GM18909 (cell line): ENCODE measurements around the gene IRF2.

Experiments
- ATAC-seq: cut with Tn5 transposase; IDR thresholded peaks from one replicate; pipeline ENCODE4 v1.9.1; 2021; ENCODE audit warnings: mild to moderate bottlenecking; ENCODE audit not compliant: unreplicated experiment, poor library complexity

The IRF2 gene

DNA sequence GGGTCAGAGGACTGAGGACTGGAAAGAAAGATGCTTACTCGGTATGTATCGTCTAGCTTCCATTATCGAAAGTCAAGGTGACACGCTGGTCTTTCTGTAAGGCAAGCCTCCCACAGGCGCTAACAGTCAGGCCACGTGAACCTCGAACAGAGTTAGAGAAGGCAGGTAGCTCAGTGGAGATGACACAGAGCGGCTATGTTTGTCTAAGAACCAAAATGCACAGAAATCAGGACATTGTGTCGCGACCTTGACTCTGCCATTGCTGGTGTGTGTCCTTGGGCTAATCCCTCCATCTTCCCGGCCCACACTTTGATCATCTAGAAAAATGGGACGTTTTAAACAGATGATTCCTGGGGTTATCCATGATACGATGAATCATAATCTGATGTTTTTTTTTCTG, 40.3 kb downstream of the IRF2 start:
- ATAC-seq, result no peak

DNA sequence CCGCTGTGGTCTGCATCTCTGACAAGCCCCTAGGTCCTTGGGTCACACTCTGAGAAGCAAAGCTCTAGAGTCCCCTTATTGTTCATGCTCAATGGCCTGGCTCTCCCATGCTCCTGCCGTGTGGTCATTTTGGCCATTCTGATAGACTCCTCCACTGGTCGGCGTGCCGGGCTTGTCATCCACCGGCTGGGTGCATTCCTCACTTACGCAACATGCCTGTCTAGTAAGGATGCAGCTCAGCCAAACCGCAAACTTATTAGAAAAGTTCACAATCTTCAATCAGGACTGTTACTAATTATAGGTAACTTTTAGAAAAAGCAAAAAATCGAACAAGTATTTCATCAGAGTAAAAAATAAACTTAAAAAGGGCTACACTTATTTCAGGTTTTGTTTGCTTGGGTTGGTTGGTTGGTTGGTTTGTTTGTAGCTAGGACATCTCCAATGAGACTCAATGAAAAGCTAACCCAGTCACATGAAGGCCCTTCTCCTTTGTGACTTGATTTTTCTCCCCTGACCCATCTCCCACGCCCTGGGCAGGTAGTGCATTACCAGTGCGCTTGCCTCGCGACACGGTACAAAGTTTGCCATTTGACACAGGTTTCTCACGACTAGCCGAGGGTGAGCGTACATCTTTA, 41.0 kb downstream of the IRF2 start:
- ATAC-seq, result no peak

DNA sequence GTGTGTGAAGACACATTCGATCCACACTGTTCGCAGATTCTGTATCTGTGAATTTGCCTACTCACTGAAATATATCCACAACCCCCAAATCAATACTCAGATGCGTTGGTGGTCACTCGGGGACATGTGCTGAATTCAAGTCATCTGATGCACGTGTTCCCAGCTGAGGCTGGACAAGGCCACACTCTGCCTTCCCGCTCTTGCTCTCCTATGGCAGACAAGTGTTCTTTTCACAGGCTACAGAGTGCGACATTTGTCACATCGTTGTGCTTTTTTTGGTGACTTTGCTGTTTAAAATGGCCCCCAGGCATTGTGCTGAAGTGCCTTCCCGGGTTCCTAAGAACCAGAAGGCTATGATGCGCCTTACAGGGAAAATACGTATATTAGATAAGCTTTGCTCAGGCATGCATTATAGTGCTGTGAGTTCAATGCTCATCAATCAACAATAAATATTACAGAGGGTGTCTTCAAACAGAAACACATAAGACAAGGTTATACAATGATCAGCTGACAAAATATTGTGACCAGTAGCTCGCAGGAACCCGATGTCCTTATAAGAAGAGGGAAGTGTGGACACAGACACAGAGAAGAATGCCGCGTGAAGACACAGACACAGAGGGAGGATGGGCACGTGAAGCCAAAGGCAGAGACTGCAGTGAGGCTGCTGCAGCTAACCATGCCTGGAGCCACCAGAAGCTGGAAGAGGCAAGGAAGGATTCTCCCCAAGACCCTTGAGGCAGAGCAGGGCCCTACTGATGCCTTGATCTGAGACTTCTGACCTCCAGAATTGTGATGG, 42.0 kb downstream of the IRF2 start:
- ATAC-seq, result no peak

DNA sequence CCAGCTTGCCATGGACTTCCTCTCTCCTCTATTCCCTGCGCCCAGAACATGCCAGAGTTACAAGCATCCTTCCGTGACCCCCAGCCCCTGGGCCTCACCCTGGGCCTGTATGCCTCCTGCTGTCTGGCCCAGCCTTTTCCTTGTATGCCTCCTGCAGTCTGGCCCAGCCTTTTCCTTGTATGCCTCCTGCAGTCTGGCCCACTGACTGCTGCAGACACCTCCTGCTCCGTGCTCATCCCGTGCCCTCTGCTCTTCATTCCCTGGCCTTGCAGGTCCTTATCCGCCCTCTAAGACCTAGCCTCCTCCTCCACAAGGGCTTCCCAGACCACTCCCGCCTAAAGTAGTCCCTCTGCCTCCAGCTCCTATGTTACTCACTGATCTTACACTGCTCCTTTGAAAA, 44.2 kb downstream of the IRF2 start:
- ATAC-seq, result no peak

DNA sequence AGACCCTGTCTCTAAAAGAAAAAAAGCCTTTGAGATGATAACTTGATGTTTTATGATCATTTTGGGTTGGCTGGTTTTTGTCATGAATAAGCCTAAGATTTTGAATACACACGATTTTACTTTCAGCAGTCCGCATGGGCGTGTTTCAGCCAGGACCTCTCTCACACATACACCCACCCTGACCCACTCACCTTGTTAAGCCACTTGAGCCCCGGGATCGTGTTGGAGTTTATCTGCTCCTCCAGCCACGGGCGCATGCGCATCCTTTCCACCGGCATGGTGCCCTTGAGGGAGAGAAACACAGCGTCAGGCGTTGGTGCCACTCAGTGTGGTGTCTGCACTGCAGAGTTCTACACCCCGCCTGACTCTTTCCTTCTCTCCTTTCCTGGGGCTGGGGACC, 45.6 kb downstream of the IRF2 start:
- no peak for ATAC-seq

DNA sequence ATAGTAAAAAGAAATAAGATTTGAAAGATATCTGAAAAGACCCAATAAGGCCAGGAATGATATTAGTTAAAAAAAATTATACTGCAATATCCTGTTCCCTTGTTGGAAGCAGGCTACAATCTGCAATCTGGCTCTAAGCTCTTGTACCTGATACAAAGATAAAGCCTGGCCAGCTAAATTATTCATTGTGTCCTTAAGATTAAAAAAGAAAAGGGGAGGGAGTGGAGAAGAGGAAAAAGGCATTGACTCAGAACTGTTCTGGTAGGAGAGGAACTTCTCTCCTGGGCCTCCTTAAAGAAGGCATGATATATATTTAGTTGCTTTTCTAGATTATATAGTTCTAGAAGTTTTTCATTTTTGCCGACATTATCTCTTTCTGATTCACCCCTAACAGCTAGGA, 46.7 kb downstream of the IRF2 start:
- ATAC-seq, result no peak

DNA sequence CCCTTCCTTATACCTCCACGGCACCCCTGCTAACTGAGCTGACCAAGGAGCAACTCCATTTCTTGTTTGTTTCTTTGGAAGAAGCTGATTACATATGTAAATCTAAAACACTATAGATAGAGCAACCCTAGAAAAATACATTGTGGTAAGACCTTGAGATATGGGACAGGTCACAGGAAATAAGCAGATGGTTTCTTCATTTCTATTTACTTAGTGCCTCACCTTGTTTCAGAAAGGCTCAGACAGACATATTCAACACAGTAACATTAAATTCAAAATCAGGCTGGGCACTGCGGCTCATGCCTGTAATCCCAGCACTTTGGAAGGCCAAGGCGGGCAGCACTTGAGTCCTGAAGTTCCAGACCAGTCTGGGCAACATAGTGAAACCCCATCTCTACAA, 47.3 kb downstream of the IRF2 start:
- no peak for ATAC-seq

DNA sequence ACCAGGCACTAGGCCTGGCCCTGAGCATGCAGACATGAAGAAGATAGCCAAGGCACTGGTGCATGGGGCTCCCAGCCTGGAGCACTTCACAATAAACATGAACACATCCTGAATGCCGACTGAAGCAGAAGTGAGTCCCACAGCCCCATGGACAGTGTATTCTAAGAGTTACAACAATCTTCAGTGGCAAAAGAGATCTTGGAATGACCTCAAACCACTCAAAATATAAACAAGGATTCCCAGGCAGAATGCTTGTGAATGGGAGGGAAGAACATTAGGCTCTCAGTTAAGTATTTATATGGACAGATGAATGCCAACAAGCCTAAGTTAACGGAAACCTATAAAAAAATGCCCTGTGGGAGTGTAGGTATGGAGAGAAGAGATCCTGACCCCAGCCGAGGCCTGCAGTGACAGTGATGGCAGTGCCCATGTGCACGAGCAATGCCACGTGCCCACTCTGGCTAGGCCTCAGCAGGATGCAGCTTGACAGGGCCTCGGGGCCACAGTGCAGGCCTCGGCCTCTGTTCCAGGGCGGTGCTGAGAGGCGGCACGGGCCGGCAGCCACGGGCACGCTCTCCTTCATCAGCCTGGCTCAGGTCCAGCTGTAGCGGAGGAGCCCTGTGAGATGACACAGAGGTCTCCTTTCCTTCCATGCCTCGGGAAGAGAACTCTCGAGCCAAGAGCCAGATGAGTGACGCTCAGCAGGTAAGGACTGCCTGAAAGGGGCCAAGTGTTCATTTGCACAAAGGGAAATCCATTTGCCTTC, 49.2 kb downstream of the IRF2 start:
- ATAC-seq, result no peak

DNA sequence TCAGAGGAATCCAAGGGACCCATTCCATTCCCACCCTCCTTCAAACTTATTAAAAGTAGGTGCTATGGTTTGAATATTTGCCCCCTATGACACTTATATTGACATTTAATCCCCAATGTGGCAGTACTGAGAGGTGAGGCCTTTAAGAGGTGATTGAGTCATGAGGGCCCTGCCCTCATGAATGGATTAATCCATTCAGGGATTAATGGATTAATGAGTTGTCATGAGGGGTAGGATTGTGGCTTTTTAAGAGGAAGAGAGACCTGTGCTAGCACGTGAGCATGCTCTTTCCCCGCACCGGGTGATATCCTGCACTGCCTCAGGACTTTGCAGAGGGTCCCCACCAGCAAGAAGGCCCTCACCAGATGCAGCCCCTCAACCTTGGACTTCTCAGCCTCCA, 50.1 kb downstream of the IRF2 start:
- no peak for ATAC-seq

DNA sequence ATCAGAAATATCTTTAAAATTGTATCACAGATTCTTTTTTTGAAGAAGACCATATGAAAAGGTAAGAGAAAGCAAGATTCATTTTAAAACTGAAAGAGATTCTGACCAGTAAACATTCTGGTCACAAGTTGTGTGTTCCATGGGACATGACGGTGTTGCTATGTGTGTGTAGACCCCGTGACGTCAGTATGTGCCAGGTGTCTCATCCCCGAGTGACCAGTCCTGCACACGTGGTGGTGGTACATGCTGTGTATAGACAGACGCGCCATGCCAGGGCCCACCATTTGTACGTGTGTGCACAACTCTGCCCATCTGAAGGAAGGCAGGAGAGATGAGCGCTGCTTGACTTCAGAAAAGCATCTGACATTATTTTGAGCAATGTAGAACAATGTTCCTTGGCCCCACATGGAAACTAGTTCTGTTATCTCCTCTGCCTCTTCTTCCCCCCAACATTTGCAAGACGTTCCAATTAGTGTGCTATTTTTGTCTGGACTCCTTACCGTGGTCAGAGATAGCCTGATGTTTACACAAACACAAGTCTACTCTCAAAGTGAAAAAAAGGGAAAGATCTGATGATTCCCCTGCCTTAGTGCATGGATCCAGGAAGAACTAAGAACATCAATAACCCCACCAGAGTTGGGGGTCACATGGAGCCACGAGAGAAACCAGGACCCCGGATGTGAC, 51.2 kb downstream of the IRF2 start:
- no peak for ATAC-seq

DNA sequence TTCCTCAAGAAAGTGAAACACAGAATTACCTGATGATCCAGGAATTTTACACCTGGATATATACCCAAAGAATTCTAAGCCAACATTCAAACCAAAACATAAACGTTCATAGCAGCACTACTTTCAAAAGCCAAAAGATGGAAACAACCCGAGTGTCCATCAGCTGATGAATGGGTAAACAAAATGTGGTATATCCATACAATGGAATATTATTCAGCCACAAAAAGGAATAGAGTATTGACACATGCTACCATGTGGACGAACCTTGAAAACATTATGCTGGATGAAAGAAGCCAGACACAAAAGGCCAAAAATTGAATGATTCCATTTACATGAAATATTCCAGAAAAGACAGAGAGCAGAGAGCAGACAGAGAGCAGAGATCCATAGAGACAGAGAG, 52.0 kb downstream of the IRF2 start:
- ATAC-seq, result no peak

DNA sequence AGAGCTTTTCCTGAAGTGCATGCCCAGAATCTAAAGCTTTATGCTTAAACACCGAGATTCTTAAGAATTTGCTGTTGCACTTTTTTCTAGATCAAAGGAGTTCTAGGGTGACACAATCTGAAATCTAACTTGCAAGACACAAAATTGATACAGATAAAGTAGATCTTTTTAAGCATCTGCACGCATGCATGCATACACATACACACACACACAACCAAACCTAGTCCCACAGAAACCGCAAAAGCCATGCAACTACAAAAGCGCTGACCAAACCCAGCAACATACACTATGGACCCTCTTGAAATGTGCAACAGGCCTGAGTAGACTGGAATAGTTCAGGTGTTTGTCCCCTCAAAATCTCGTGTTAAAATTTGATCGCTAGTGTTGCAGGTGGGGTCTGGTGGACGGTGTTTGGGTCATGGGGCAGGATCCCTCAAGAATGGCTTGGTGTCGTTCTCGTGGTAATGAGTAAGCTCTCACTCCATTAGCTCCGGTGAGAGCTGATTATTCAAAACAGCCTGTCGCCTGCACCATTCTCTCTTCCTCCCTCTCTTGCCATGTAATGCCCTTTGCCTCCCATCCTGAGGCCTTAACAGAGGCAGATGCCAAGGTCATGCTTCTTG, 52.7 kb downstream of the IRF2 start:
- peak; percentile 36 for ATAC-seq

DNA sequence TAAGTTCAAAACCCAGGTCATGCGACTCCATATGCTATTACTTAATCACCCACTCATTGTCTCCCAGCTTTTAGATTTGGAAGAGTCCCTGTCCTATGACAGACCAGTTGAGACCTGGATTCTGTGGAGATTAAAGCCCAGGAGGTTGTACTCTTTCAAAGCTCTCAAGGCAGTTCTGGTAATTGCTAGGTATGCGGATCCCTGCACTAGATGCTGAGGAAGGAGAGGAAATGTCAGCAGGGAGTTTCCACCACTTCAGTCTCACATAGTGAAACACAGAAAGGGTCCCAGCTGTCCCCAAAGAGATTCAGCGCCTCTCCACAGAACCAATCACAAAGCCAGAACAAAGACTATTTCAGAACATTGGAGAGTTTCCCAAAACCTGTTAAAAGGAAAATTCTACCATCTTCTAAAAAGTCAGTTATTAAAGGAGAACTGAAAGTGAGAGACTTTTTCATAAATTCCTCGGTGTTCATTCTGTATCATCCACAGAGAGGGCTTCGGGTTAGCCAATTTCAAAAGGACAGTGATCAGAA, 53.4 kb downstream of the IRF2 start:
- ATAC-seq, result peak; percentile 55

DNA sequence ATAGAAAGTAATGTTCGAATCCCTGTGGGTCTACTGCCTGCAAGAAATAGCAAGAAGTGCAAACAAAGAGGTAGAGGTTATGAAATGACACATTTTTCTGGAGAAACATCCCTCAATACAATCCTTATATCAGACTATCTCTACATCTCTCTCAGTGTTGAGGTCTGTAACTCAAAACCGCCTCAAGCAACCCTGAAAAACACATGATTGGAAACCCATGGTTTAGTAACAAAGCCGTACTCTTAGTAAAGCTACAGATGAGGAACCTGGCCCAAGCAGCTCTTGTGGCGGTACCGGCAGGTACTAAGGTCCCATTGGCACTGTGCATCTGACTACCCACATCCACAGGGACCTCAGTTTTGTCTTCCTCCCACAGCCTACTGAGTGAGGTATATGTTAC, 53.9 kb downstream of the IRF2 start:
- ATAC-seq, result no peak

DNA sequence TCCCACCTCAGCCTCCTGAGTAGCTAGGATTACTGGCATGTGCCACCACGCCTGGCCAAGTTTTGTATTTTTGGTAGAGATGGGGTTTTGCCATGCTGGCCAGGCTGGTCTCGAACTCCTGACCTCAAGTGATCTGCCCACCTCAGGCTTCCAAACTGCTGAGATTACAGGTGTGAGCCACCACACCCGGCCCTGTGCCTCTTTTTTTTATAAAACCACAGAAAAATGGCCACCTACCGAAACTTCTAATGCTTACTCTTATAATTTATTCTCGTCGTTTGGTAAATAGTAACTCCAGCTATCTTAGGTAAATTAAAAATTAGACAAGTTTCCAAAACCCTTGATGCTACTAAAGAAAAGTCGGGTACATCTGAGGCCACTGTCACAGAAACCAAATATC, 54.4 kb downstream of the IRF2 start:
- no peak for ATAC-seq

DNA sequence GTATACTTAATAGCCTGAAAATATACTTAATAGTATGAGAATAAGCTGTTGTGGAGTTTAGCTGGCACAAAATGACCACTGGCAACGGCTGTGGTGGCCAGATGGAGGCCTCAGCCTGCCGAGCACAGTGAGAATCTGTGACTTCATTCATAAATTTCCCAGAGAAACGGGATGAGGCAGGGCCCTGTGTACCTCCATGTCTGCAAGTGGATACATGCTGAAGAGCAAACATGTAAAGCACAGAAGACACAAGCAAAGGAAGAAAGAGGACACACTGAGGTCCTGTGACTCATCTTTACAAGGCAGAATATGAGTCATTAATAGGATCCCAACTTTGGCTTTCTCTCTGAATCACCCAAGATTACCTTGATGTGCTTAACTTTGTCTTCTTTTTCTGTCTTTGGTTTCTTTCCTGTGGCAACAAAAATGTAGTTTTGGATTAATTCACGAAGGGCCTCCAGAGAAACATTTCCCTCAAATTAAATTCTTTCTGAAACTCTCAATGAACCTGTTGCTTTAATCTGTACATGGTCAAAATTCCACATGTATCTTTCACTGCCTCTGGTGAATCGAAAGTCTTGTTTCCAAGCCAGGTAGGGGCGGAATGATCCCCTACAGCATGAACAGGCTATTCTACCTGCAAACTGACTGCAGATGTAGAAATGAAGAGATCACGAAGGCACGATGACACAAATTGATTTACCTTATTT, 56.4 kb downstream of the IRF2 start:
- peak; percentile 51 for ATAC-seq

DNA sequence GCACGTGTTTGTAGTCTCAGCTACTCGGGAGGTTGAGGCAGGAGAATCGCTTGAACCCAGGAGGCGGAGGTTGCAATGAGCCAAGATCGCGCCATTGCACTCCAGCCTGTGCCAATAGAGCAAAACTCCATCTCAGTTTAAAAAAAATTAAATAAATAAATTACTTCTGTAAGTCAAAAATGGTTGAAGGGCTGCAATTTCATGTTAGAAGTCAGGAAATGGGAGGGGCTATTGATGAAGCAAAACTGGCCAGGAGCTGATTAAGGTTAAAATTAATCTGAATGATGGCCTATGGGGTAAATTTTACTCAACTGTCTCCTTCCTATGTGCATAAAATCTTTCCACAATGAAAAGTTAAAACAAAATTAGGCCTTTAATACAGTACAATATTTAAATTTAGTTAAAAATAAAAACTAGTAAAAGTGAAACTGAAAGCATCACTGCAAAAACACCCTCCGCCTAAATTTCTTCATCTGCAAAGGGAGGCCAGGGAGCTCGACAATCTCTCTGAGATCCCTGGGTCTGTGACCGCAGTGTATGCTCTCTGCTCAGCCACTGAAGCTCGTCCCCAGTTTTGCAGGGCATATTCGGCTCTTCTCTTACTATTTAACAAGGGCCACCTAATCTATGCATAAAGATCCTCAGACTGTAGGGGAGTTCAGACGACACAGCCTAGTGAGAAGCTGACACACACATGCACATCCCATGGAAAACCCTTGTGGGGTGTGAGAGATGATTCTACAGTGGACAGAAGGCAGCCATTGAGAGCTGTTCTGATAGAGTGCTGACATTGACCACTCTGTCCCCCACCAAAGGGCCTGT, 57.2 kb downstream of the IRF2 start:
- ATAC-seq, result peak; percentile 55

DNA sequence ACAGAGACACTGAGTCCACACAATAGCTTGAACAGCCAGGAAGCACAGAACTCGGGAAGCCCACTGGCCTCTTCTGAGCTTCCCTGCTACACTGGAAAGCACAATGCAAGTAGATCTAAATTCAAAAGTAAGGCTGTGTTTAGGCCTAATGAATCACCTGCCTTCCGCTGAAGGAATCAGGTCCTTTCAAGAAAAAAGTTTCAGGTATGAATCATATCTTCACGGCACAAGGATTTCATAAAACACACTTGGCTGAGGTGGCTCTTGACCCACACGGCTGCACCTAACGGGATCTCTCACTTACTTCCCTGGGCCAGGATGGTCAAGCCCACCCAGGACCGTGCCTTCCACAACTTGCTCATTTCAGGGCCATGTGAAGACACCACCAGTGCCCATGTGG, 59.3 kb downstream of the IRF2 start:
- ATAC-seq, result no peak
